GM23338 (cell line): ENCODE data around the gene CAPN9. TPM values are rescaled to one million over a fixed set of nuclear protein-coding genes. Genes with fewer than 3 reads are reported as not detected.

Experiments used
- ATAC-seq: fragments of 200-7000 bp; cut with Tn5 transposase; 3 replicates; pipeline ENCODE4 v1.9.1; 2020
- DNase-seq: peaks from one replicate; pipeline ENCODE4 v3.0.0-alpha.2; 2015; ENCODE audit warnings: low spot score
- H2AFZ ChIP-seq: fragments of 200-600 bp; sonication (generic); 2 replicates; pipeline ENCODE4 v1.8.0; 2016; ENCODE audit warnings: antibody characterized with exemption, mild to moderate bottlenecking, moderate library complexity
- H3F3A ChIP-seq: fragments of 200-600 bp; sonication (generic); replicated peaks from 2 replicates; pipeline ENCODE4 v1.8.0; 2017; ENCODE audit warnings: antibody characterized with exemption, mixed run types, low read depth
- H3K27ac ChIP-seq: fragments of 200-600 bp; sonication (generic); 2 replicates; pipeline ENCODE4 v1.6.1; 2016; ENCODE audit warnings: low read depth
- H3K27me3 ChIP-seq: fragments of 200-600 bp; sonication (generic); 2 replicates; pipeline ENCODE4 v1.8.0; 2016; ENCODE audit warnings: mild to moderate bottlenecking, mixed run types, moderate library complexity; ENCODE audit not compliant: insufficient read depth
- H3K36me3 ChIP-seq: fragments of 200-600 bp; sonication (generic); 2 replicates; pipeline ENCODE4 v1.8.0; 2016; ENCODE audit warnings: mild to moderate bottlenecking; ENCODE audit not compliant: insufficient read depth
- H3K4me1 ChIP-seq: fragments of 200-600 bp; sonication (generic); 2 replicates; pipeline ENCODE4 v1.8.0; 2016; ENCODE audit warnings: mild to moderate bottlenecking, moderate library complexity; ENCODE audit not compliant: insufficient read depth
- H3K4me2 ChIP-seq: fragments of 200-600 bp; sonication (generic); 2 replicates; pipeline ENCODE4 v1.7.1; 2017; ENCODE audit warnings: mixed run types
- H3K4me3 ChIP-seq: fragments of 200-600 bp; sonication (generic); 2 replicates; pipeline ENCODE4 v1.6.1; 2016; ENCODE audit warnings: mixed run types
- H3K79me2 ChIP-seq: fragments of 200-600 bp; sonication (generic); replicated peaks from 2 replicates; pipeline ENCODE4 v1.8.0; 2017; ENCODE audit warnings: mild to moderate bottlenecking; ENCODE audit not compliant: insufficient read depth
- H3K9me2 ChIP-seq: fragments of 200-600 bp; sonication (generic); 2 replicates; pipeline ENCODE4 v1.8.0; 2017; ENCODE audit not compliant: insufficient read depth
- H4K20me1 ChIP-seq: fragments of 200-600 bp; sonication (generic); replicated peaks from 2 replicates; pipeline ENCODE4 v1.8.0; 2017; ENCODE audit warnings: mild to moderate bottlenecking; ENCODE audit not compliant: insufficient read depth
- H3K27ac Mint-ChIP-seq: 2 replicates; pipeline ENCODE4 v1.8.0; 2020; ENCODE audit warnings: inconsistent platforms, mild to moderate bottlenecking, moderate library complexity, mixed read lengths
- H3K27me3 Mint-ChIP-seq: 3 replicates; pipeline ENCODE4 v1.8.0; 2022; ENCODE audit warnings: low read depth, mild to moderate bottlenecking, moderate library complexity, mixed read lengths, inconsistent platforms; ENCODE audit not compliant: insufficient read depth, poor library complexity
- H3K36me3 Mint-ChIP-seq: 3 replicates; pipeline ENCODE4 v1.8.0; 2021; ENCODE audit warnings: low read depth, mild to moderate bottlenecking, inconsistent platforms, moderate library complexity, mixed read lengths
- H3K4me1 Mint-ChIP-seq: 3 replicates; pipeline ENCODE4 v1.8.0; 2020; ENCODE audit warnings: mild to moderate bottlenecking, inconsistent platforms, mixed read lengths
- H3K4me3 Mint-ChIP-seq: 3 replicates; pipeline ENCODE4 v1.8.0; 2021; ENCODE audit warnings: moderate library complexity, mild to moderate bottlenecking, inconsistent platforms, mixed read lengths
- H3K9me3 Mint-ChIP-seq: 3 replicates; pipeline ENCODE4 v1.8.0; 2020; ENCODE audit warnings: moderate library complexity, mild to moderate bottlenecking, inconsistent platforms, mixed read lengths
- CREB1 ChIP-seq: fragments of 250-450 bp; sonication (Bioruptor Pico); IDR thresholded peaks from 2 replicates; pipeline ENCODE4 v1.5.0; 2020; ENCODE audit warnings: low read depth, mild to moderate bottlenecking, moderate library complexity
- EZH2 ChIP-seq: fragments of 200-600 bp; sonication (generic); IDR thresholded peaks from one replicate; pipeline ENCODE4 v1.8.0; 2017; ENCODE audit warnings: antibody characterized with exemption, mild to moderate bottlenecking, low read depth; ENCODE audit not compliant: unreplicated experiment
- EZH2phosphoT487 ChIP-seq: fragments of 200-600 bp; sonication (generic); IDR thresholded peaks from one replicate; pipeline ENCODE4 v1.8.1; 2018; ENCODE audit warnings: antibody characterized with exemption; ENCODE audit not compliant: unreplicated experiment
- JUNB ChIP-seq: IDR thresholded peaks from one replicate; pipeline ENCODE4 v1.6.1; 2016; ENCODE audit warnings: antibody characterized with exemption; ENCODE audit not compliant: unreplicated experiment
- NANOG ChIP-seq: IDR thresholded peaks from 2 replicates; pipeline ENCODE4 v1.6.1; 2016; ENCODE audit warnings: antibody characterized with exemption, borderline replicate concordance
- POLR2AphosphoS5 ChIP-seq: IDR thresholded peaks from 2 replicates; pipeline ENCODE4 v1.6.1; 2016; ENCODE audit warnings: antibody characterized with exemption, low read depth
- STAT1 ChIP-seq: IDR thresholded peaks from one replicate; pipeline ENCODE4 v1.6.1; 2016; ENCODE audit warnings: antibody characterized with exemption; ENCODE audit not compliant: unreplicated experiment
- ZNF114 ChIP-seq: fragments of 250-450 bp; sonication (Bioruptor Pico); IDR thresholded peaks from 2 replicates; pipeline ENCODE4 v1.5.0; 2020; ENCODE audit warnings: mild to moderate bottlenecking, moderate library complexity
- ZNF331 ChIP-seq: fragments of 250-450 bp; sonication (Bioruptor Pico); IDR thresholded peaks from 2 replicates; pipeline ENCODE4 v1.5.0; 2020; ENCODE audit warnings: low read depth, mild to moderate bottlenecking, moderate library complexity
- polyA plus RNA-seq: library from polyadenylated mRNA; unstranded; fragments of >200 nt; fragmentation: Nextera tagmentation; extraction: Ambion mirVana; gene quantifications from 2 replicates; pipeline ENCODE4 v1.2.1, GENCODE V29; 2016
- total RNA-seq: library from RNA; depleted of rRNA; stranded (reverse); fragments of >200 nt; shearing (Covaris generic); gene quantifications from 2 replicates; pipeline ENCODE4 v1.2.3, GENCODE V29; 2014
- TF ChIP-seq, protein P1 (sequence below): IDR thresholded peaks from one replicate; pipeline ENCODE4 v1.6.1; 2018; ENCODE audit warnings: antibody characterized with exemption; ENCODE audit not compliant: unreplicated experiment
- TF ChIP-seq, protein P2 (sequence below): IDR thresholded peaks from 2 replicates; pipeline ENCODE4 v1.6.1; 2016; ENCODE audit warnings: antibody characterized with exemption
- TF ChIP-seq, protein P3 (sequence below), 2 experiments: fragments of 200-600 bp in 1 of 2; sonication (generic) in 1 of 2; conservative IDR thresholded peaks; 2 replicates each; pipeline versions ENCODE4 v1.5.1 to v1.6.1; 2016 to 2017; ENCODE audit warnings: antibody characterized with exemption in 2 of 2, low read depth in 2 of 2, mild to moderate bottlenecking in 2 of 2, moderate library complexity in 1 of 2
- TF ChIP-seq, protein P4 (sequence below): fragments of 250-450 bp; sonication (Bioruptor Pico); IDR thresholded peaks from 2 replicates; pipeline ENCODE4 v1.5.0; 2020; ENCODE audit warnings: mild to moderate bottlenecking, moderate library complexity

CAPN9 gene
- total and polyA plus RNA-seq, 2 experiments from 2014 or later = 0.07 TPM; not detected in 1

DNA sequence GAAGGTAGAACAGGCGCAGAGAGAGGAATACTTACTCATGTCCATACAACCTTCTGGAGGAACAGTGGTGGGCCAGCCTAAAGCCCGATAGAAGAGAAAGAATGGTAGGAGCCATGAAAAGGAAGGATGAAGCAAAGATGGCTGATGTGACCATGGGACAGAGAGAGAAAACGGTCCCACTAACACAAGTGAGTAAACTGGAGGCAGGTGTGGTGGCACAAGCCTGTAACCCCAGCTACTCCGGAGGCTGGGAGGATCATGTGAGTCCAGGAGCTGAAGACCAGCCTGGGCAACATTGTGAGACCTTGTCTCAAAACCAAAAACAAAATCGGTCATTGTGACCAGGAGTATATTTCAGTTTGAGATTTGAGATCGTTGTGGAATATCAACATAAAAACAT, 71.7 kb downstream of the CAPN9 start:
- Histone ChIP-seq H3K27me3 (no peaks in the 10 kb centered on the region), H3F3A (no peaks in the 10 kb centered on the region), H3K4me3 (no peak overlapping the region), H3K27ac (no peak overlapping the region), H3K79me2 (no peaks in the 10 kb centered on the region), H2AFZ (no peak overlapping the region), H4K20me1 (no peaks in the 10 kb centered on the region), H3K9me2 (no peaks in the 10 kb centered on the region; the same call in 1 of the 2 replicates), H3K4me2 (no peak overlapping the region), H3K36me3 (no peaks in the 10 kb centered on the region), H3K4me1 (no peaks in the 10 kb centered on the region)
- Mint-ChIP-seq H3K36me3 (no peaks in the 10 kb centered on the region), H3K27ac (no peak overlapping the region), H3K4me1 (no peaks in the 10 kb centered on the region), H3K4me3 (no peak overlapping the region), H3K9me3 (no peaks in the 10 kb centered on the region), H3K27me3 (peaks cover 2% of the 10 kb centered on the region)
- no peak for ATAC-seq
- TF ChIP-seq POLR2AphosphoS5 = no peak
- TF ChIP-seq, protein P1, sequence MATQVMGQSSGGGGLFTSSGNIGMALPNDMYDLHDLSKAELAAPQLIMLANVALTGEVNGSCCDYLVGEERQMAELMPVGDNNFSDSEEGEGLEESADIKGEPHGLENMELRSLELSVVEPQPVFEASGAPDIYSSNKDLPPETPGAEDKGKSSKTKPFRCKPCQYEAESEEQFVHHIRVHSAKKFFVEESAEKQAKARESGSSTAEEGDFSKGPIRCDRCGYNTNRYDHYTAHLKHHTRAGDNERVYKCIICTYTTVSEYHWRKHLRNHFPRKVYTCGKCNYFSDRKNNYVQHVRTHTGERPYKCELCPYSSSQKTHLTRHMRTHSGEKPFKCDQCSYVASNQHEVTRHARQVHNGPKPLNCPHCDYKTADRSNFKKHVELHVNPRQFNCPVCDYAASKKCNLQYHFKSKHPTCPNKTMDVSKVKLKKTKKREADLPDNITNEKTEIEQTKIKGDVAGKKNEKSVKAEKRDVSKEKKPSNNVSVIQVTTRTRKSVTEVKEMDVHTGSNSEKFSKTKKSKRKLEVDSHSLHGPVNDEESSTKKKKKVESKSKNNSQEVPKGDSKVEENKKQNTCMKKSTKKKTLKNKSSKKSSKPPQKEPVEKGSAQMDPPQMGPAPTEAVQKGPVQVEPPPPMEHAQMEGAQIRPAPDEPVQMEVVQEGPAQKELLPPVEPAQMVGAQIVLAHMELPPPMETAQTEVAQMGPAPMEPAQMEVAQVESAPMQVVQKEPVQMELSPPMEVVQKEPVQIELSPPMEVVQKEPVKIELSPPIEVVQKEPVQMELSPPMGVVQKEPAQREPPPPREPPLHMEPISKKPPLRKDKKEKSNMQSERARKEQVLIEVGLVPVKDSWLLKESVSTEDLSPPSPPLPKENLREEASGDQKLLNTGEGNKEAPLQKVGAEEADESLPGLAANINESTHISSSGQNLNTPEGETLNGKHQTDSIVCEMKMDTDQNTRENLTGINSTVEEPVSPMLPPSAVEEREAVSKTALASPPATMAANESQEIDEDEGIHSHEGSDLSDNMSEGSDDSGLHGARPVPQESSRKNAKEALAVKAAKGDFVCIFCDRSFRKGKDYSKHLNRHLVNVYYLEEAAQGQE = no peak
- no peak for TF ChIP-seq CREB1 (CRISPR knock-in tag)
- no peak for TF ChIP-seq ZNF114 (CRISPR knock-in tag)
- no peak for TF ChIP-seq EZH2
- no peak for TF ChIP-seq NANOG
- TF ChIP-seq, protein P2, sequence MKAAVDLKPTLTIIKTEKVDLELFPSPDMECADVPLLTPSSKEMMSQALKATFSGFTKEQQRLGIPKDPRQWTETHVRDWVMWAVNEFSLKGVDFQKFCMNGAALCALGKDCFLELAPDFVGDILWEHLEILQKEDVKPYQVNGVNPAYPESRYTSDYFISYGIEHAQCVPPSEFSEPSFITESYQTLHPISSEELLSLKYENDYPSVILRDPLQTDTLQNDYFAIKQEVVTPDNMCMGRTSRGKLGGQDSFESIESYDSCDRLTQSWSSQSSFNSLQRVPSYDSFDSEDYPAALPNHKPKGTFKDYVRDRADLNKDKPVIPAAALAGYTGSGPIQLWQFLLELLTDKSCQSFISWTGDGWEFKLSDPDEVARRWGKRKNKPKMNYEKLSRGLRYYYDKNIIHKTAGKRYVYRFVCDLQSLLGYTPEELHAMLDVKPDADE = no peak
- TF ChIP-seq, protein P3, sequence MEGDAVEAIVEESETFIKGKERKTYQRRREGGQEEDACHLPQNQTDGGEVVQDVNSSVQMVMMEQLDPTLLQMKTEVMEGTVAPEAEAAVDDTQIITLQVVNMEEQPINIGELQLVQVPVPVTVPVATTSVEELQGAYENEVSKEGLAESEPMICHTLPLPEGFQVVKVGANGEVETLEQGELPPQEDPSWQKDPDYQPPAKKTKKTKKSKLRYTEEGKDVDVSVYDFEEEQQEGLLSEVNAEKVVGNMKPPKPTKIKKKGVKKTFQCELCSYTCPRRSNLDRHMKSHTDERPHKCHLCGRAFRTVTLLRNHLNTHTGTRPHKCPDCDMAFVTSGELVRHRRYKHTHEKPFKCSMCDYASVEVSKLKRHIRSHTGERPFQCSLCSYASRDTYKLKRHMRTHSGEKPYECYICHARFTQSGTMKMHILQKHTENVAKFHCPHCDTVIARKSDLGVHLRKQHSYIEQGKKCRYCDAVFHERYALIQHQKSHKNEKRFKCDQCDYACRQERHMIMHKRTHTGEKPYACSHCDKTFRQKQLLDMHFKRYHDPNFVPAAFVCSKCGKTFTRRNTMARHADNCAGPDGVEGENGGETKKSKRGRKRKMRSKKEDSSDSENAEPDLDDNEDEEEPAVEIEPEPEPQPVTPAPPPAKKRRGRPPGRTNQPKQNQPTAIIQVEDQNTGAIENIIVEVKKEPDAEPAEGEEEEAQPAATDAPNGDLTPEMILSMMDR (conservative IDR thresholded peaks at IDR 0.05; ENCODE audit: low read depth in 2 of 2) = no peak
- no peak for TF ChIP-seq EZH2phosphoT487
- no peak for TF ChIP-seq ZNF331 (CRISPR knock-in tag)
- TF ChIP-seq JUNB = no peak
- TF ChIP-seq, protein P4, sequence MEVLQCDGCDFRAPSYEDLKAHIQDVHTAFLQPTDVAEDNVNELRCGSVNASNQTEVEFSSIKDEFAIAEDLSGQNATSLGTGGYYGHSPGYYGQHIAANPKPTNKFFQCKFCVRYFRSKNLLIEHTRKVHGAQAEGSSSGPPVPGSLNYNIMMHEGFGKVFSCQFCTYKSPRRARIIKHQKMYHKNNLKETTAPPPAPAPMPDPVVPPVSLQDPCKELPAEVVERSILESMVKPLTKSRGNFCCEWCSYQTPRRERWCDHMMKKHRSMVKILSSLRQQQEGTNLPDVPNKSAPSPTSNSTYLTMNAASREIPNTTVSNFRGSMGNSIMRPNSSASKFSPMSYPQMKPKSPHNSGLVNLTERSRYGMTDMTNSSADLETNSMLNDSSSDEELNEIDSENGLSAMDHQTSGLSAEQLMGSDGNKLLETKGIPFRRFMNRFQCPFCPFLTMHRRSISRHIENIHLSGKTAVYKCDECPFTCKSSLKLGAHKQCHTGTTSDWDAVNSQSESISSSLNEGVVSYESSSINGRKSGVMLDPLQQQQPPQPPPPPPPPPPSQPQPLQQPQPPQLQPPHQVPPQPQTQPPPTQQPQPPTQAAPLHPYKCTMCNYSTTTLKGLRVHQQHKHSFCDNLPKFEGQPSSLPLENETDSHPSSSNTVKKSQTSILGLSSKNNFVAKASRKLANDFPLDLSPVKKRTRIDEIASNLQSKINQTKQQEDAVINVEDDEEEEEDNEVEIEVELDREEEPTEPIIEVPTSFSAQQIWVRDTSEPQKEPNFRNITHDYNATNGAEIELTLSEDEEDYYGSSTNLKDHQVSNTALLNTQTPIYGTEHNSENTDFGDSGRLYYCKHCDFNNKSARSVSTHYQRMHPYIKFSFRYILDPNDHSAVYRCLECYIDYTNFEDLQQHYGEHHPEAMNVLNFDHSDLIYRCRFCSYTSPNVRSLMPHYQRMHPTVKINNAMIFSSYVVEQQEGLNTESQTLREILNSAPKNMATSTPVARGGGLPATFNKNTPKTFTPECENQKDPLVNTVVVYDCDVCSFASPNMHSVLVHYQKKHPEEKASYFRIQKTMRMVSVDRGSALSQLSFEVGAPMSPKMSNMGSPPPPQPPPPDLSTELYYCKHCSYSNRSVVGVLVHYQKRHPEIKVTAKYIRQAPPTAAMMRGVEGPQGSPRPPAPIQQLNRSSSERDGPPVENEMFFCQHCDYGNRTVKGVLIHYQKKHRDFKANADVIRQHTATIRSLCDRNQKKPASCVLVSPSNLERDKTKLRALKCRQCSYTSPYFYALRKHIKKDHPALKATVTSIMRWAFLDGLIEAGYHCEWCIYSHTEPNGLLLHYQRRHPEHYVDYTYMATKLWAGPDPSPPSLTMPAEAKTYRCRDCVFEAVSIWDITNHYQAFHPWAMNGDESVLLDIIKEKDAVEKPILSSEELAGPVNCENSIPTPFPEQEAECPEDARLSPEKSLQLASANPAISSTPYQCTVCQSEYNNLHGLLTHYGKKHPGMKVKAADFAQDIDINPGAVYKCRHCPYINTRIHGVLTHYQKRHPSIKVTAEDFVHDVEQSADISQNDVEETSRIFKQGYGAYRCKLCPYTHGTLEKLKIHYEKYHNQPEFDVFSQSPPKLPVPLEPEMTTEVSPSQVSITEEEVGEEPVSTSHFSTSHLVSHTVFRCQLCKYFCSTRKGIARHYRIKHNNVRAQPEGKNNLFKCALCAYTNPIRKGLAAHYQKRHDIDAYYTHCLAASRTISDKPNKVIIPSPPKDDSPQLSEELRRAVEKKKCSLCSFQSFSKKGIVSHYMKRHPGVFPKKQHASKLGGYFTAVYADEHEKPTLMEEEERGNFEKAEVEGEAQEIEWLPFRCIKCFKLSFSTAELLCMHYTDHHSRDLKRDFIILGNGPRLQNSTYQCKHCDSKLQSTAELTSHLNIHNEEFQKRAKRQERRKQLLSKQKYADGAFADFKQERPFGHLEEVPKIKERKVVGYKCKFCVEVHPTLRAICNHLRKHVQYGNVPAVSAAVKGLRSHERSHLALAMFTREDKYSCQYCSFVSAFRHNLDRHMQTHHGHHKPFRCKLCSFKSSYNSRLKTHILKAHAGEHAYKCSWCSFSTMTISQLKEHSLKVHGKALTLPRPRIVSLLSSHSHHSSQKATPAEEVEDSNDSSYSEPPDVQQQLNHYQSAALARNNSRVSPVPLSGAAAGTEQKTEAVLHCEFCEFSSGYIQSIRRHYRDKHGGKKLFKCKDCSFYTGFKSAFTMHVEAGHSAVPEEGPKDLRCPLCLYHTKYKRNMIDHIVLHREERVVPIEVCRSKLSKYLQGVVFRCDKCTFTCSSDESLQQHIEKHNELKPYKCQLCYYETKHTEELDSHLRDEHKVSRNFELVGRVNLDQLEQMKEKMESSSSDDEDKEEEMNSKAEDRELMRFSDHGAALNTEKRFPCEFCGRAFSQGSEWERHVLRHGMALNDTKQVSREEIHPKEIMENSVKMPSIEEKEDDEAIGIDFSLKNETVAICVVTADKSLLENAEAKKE (CRISPR knock-in tag) = no peak
- TF ChIP-seq STAT1 = no peak
- no peak for DNase-seq
